HEK293 (cell line): ENCODE results near the gene CDH1.

ENCODE experiments used
- CTCF ChIA-PET: fragments of 350-600 bp; formaldehyde crosslinking; extraction: SDS; loops from one replicate; lab custom pipeline; 2021; ENCODE audit warnings: antibody characterized with exemption; lab: Yijun Ruan, JAX
- POLR2A ChIA-PET: fragments of 300-600 bp; formaldehyde crosslinking; extraction: SDS; loops from one replicate; lab custom pipeline; 2020; ENCODE audit warnings: antibody characterized with exemption, inconsistent platforms; lab: Yijun Ruan, JAX
- H3K27ac ChIP-seq: fragments of 200-500 bp; sonication (Bioruptor generic); 2 replicates; pipeline ENCODE4 v1.5.1; 2014; ENCODE audit warnings: low read depth, low read length, control low read depth, inconsistent platforms; ENCODE audit errors: extremely low read depth
- H3K36me3 ChIP-seq, 2 experiments: fragments of 200-500 bp in 1 of 2; sonication (Bioruptor generic) in 1 of 2; 1 replicate in 1 of 2; 2 replicates in 1 of 2; pipeline ENCODE4 v1.5.1; 2014 to 2017; ENCODE audit warnings: inconsistent platforms in 2 of 2, low read length in 2 of 2; ENCODE audit not compliant: control insufficient read depth in 2 of 2, insufficient read depth in 1 of 2
- H3K4me1 ChIP-seq: fragments of 200-500 bp; sonication (Bioruptor generic); 2 replicates; pipeline ENCODE4 v1.5.1; 2014; ENCODE audit warnings: mild to moderate bottlenecking, low read length, inconsistent platforms; ENCODE audit not compliant: control insufficient read depth, insufficient read depth
- H3K4me3 ChIP-seq: 2 replicates; pipeline ENCODE4 v1.5.1; 2011; ENCODE audit warnings: low read depth, mild to moderate bottlenecking, control low read depth, low read length, moderate library complexity
- H3K9me3 ChIP-seq: fragments of 200-500 bp; sonication (Bioruptor generic); 2 replicates; pipeline ENCODE4 v1.5.1; 2014; ENCODE audit warnings: low read depth, low read length, inconsistent platforms; ENCODE audit not compliant: control insufficient read depth, insufficient read depth
- GFI1B ChIP-seq: fragments of 450-650 bp; formaldehyde crosslinking; IDR thresholded peaks from 2 replicates; pipeline ENCODE4 v1.5.1; 2016; ENCODE audit warnings: missing biosample characterization, missing genetic modification characterization
- GLIS1 ChIP-seq: fragments of 450-650 bp; formaldehyde crosslinking; IDR thresholded peaks from 2 replicates; pipeline ENCODE4 v1.5.1; 2016; ENCODE audit warnings: missing biosample characterization, missing genetic modification characterization
- ZBTB1 ChIP-seq: fragments of 450-650 bp; formaldehyde crosslinking; IDR thresholded peaks from 2 replicates; pipeline ENCODE4 v1.5.1; 2016; ENCODE audit warnings: missing biosample characterization, missing genetic modification characterization
- ZBTB49 ChIP-seq: fragments of 450-650 bp; formaldehyde crosslinking; IDR thresholded peaks from 2 replicates; pipeline ENCODE4 v1.5.1; 2016; ENCODE audit warnings: missing biosample characterization, missing genetic modification characterization, low read depth
- ZFP41 ChIP-seq: fragments of 450-650 bp; formaldehyde crosslinking; IDR thresholded peaks from 2 replicates; pipeline ENCODE4 v1.5.1; 2016; ENCODE audit warnings: missing biosample characterization, missing genetic modification characterization, borderline replicate concordance
- ZNF112 ChIP-seq: fragments of 450-650 bp; formaldehyde crosslinking; IDR thresholded peaks from 2 replicates; pipeline ENCODE4 v1.5.0; 2017; ENCODE audit warnings: missing biosample characterization, missing genetic modification characterization
- ZNF174 ChIP-seq: fragments of 450-650 bp; formaldehyde crosslinking; IDR thresholded peaks from 2 replicates; pipeline ENCODE4 v1.5.0; 2017; ENCODE audit warnings: missing biosample characterization, mild to moderate bottlenecking, missing genetic modification characterization
- ZNF184 ChIP-seq: fragments of 450-650 bp; IDR thresholded peaks from 2 replicates; pipeline ENCODE4 v1.5.1; 2018; ENCODE audit warnings: missing biosample characterization, mild to moderate bottlenecking, missing genetic modification characterization
- ZNF223 ChIP-seq: fragments of 450-650 bp; formaldehyde crosslinking; IDR thresholded peaks from 2 replicates; pipeline ENCODE4 v1.5.1; 2016; ENCODE audit warnings: missing biosample characterization, missing genetic modification characterization
- ZNF266 ChIP-seq: fragments of 450-650 bp; formaldehyde crosslinking; IDR thresholded peaks from 2 replicates; pipeline ENCODE4 v1.5.1; 2016; ENCODE audit warnings: missing biosample characterization, missing genetic modification characterization, low read depth
- ZNF362 ChIP-seq: fragments of 450-650 bp; formaldehyde crosslinking; IDR thresholded peaks from 2 replicates; pipeline ENCODE4 v1.5.1; 2016; ENCODE audit warnings: missing biosample characterization, missing genetic modification characterization
- ZNF391 ChIP-seq: fragments of 450-650 bp; formaldehyde crosslinking; IDR thresholded peaks from 2 replicates; pipeline ENCODE4 v1.5.1; 2016; ENCODE audit warnings: low read depth, missing biosample characterization, missing genetic modification characterization, borderline replicate concordance
- ZNF416 ChIP-seq: fragments of 450-650 bp; formaldehyde crosslinking; IDR thresholded peaks from 2 replicates; pipeline ENCODE4 v1.5.1; 2016; ENCODE audit warnings: missing biosample characterization, missing genetic modification characterization
- ZNF558 ChIP-seq: fragments of 450-650 bp; formaldehyde crosslinking; IDR thresholded peaks from 2 replicates; pipeline ENCODE4 v1.5.1; 2016; ENCODE audit warnings: missing biosample characterization, missing genetic modification characterization
- ZNF677 ChIP-seq: fragments of 450-650 bp; IDR thresholded peaks from 2 replicates; pipeline ENCODE4 v1.5.0; 2018; ENCODE audit warnings: missing biosample characterization, mild to moderate bottlenecking, missing genetic modification characterization, moderate library complexity
- ZNF837 ChIP-seq: fragments of 450-650 bp; formaldehyde crosslinking; IDR thresholded peaks from 2 replicates; pipeline ENCODE4 v1.5.1; 2016; ENCODE audit warnings: missing biosample characterization, missing genetic modification characterization
- ZSCAN5A ChIP-seq: fragments of 450-650 bp; formaldehyde crosslinking; IDR thresholded peaks from 2 replicates; pipeline ENCODE4 v1.5.1; 2016; ENCODE audit warnings: missing biosample characterization, missing genetic modification characterization

CDH1 gene

GRCh38 chr16:68860978-68861892, 124.1 kb downstream of the CDH1 start:
- Histone ChIP-seq H3K9me3 (no peaks in the 10 kb centered on the region), H3K4me3 (no peak overlapping the region), H3K4me1 (no peaks in the 10 kb centered on the region), H3K36me3 (peaks cover 0 to 25% of the 10 kb centered on the region in 2 experiments; a peak in 2 of 3 replicates), H3K27ac (no peak overlapping the region)
- TF ChIP-seq ZNF112 (tag by site-specific recombination) (no peak), GFI1B (tag by site-specific recombination) (no peak), ZBTB1 (tag by site-specific recombination) (no peak), ZNF184 (no peak), ZBTB49 (no peak)
- ChIA-PET POLR2A (no interaction called here), CTCF (no interaction called here)

- TF ChIP-seq ZNF416 (no peak), ZNF362 (tag by site-specific recombination) (no peak), ZNF174 (no peak), ZNF223 (tag by site-specific recombination) (no peak), ZNF677 (tag by site-specific recombination) (no peak), ZNF837 (no peak), ZNF266 (tag by site-specific recombination) (no peak), GLIS1 (tag by site-specific recombination) (no peak), ZNF558 (tag by site-specific recombination) (no peak), ZSCAN5A (no peak)
- Histone ChIP-seq H3K4me1 (no peaks in the 10 kb centered on the region), H3K9me3 (no peaks in the 10 kb centered on the region), H3K36me3 (peaks cover 0 to 9% of the 10 kb centered on the region in 2 experiments; a peak in 2 of 3 replicates), H3K4me3 (no peak overlapping the region), H3K27ac (no peak overlapping the region)
- ChIA-PET CTCF (interaction anchor here (0.6 kb wide), 1 partner anchor 794 kb away, joined by 3 read pairs; no protein-coding TSS in a partner anchor), POLR2A (interaction anchor here (0.6 kb wide), 1 partner anchor 29 kb away, joined by 6 read pairs; no protein-coding TSS in a partner anchor)
Observed at GRCh38 chr16:68866933-68867332, 129.8 kb downstream of the CDH1 start.

- no peak for TF ChIP-seq ZNF391 (tag by site-specific recombination)
- no peak for TF ChIP-seq ZFP41 (tag by site-specific recombination)
- CTCF ChIA-PET: interaction anchor here (0.8 to 1.0 kb wide), 2 partner anchors 33 to 243 kb away, joined by 3 read pairs; no protein-coding TSS in a partner anchor
- Histone ChIP-seq H3K36me3 (peaks cover 2 to 3% of the 10 kb centered on the region in 2 experiments; a peak in 2 of 3 replicates), H3K9me3 (no peaks in the 10 kb centered on the region), H3K27ac (no peak overlapping the region), H3K4me3 (no peak overlapping the region), H3K4me1 (no peaks in the 10 kb centered on the region)
- POLR2A ChIA-PET: no interaction called here
Observed at GRCh38 chr16:68869492-68870088, 132.5 kb downstream of the CDH1 start.
